GM12865 (cell line): Measurements from ENCODE around the gene COL5A2.

ENCODE experiments used
- DNase-seq: peaks from one replicate; pipeline ENCODE4 v3.0.0; 2010; ENCODE audit warnings: low read depth
- H3K4me3 ChIP-seq: 2 replicates; pipeline ENCODE4 v1.5.1; 2011; ENCODE audit warnings: mild to moderate bottlenecking, low read depth, low read length, control low read depth
- CTCF ChIP-seq: IDR thresholded peaks from 2 replicates; pipeline ENCODE4 v1.5.1; 2011; ENCODE audit warnings: low read length, control low read depth, low read depth, inconsistent platforms; ENCODE audit not compliant: insufficient read depth; ENCODE audit errors: missing control alignments

Gene COL5A2

GRCh38 chr2:189217541-189217940, 38.0 kb upstream of the COL5A2 start:
- no peak for DNase-seq
- TF ChIP-seq CTCF: no peak

GRCh38 chr2:189217051-189217450, 37.5 kb upstream of the COL5A2 start:
- H3K4me3 ChIP-seq: no peak overlapping the region
- DNase-seq: no peak
- TF ChIP-seq CTCF: no peak

More at GRCh38 chr2:189217541-189217940, 38.0 kb upstream of the COL5A2 start:
- no peak overlapping the region for H3K4me3 ChIP-seq

- TF ChIP-seq CTCF: no peak
- DNase-seq: no peak
- no peak overlapping the region for H3K4me3 ChIP-seq
Observed at GRCh38 chr2:189214484-189214883, 34.9 kb upstream of the COL5A2 start.

- no peak for DNase-seq
- TF ChIP-seq CTCF: no peak
- no peak overlapping the region for H3K4me3 ChIP-seq
Observed at GRCh38 chr2:189213250-189213649, 33.7 kb upstream of the COL5A2 start.

- DNase-seq: no peak
- H3K4me3 ChIP-seq: no peak overlapping the region
- no peak for TF ChIP-seq CTCF
Observed at GRCh38 chr2:189210250-189211087, 30.9 kb upstream of the COL5A2 start.

GRCh38 chr2:189208254-189208653, 28.7 kb upstream of the COL5A2 start:
- DNase-seq: no peak
- no peak overlapping the region for H3K4me3 ChIP-seq
- no peak for TF ChIP-seq CTCF
